ENCODE measurements around the gene TCTN1. TPM values are rescaled to one million over a fixed set of nuclear protein-coding genes. Genes with fewer than 3 reads are reported as not detected.

The TCTN1 gene
- total and polyA plus RNA-seq, 2 of the 8 experiments (the other 6 are each of a cell fraction or from before 2014, with no cell fraction given), result 14.7 to 16.4 TPM

DNA sequence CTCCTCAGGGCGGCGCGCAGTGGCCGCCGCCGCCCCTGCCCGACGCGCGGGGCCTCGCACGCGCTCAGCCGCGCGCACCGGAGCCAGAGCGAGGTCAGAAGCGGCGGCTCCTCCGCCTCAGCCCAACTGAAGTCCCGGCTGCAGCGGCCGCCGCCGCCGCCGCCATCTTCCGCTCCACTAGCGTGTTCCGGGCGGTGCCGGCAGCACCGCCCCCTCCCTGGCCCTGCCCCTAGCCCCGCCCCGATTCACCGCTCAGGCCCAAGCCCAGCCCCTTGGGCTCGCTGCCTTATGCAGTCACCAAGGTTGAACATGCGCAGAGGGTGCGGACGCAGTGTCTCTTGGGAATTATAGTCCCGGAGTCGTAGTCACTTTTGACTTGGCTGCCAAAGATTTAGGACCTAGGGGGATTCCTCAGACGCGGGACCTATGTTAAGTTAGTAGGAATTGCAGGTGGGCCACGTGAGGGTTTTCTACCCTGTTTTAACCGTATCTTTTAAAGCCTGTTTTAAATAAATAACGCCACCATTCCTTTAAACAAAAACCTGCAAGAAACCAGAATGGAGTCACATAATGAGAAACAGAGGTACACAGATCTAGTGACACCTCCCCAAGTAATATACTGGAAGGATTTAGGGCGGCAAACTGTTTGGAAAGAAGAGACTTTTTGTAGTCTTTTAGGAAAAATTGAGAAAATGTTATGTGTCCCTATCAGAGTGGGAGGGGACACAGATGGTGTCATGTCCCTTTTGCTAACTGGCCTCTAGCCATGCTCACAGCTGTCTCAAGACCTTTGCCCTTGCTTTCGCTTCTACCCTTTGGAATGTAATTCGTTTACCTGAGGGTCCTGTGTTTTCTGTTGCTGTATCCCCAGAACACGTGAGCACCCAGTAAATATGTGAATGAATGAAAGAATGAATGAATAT, 30.5 kb upstream of the TCTN1 start, which contains the start of gene PPTC7 (continued):
- TF ChIP-seq, protein P1, sequence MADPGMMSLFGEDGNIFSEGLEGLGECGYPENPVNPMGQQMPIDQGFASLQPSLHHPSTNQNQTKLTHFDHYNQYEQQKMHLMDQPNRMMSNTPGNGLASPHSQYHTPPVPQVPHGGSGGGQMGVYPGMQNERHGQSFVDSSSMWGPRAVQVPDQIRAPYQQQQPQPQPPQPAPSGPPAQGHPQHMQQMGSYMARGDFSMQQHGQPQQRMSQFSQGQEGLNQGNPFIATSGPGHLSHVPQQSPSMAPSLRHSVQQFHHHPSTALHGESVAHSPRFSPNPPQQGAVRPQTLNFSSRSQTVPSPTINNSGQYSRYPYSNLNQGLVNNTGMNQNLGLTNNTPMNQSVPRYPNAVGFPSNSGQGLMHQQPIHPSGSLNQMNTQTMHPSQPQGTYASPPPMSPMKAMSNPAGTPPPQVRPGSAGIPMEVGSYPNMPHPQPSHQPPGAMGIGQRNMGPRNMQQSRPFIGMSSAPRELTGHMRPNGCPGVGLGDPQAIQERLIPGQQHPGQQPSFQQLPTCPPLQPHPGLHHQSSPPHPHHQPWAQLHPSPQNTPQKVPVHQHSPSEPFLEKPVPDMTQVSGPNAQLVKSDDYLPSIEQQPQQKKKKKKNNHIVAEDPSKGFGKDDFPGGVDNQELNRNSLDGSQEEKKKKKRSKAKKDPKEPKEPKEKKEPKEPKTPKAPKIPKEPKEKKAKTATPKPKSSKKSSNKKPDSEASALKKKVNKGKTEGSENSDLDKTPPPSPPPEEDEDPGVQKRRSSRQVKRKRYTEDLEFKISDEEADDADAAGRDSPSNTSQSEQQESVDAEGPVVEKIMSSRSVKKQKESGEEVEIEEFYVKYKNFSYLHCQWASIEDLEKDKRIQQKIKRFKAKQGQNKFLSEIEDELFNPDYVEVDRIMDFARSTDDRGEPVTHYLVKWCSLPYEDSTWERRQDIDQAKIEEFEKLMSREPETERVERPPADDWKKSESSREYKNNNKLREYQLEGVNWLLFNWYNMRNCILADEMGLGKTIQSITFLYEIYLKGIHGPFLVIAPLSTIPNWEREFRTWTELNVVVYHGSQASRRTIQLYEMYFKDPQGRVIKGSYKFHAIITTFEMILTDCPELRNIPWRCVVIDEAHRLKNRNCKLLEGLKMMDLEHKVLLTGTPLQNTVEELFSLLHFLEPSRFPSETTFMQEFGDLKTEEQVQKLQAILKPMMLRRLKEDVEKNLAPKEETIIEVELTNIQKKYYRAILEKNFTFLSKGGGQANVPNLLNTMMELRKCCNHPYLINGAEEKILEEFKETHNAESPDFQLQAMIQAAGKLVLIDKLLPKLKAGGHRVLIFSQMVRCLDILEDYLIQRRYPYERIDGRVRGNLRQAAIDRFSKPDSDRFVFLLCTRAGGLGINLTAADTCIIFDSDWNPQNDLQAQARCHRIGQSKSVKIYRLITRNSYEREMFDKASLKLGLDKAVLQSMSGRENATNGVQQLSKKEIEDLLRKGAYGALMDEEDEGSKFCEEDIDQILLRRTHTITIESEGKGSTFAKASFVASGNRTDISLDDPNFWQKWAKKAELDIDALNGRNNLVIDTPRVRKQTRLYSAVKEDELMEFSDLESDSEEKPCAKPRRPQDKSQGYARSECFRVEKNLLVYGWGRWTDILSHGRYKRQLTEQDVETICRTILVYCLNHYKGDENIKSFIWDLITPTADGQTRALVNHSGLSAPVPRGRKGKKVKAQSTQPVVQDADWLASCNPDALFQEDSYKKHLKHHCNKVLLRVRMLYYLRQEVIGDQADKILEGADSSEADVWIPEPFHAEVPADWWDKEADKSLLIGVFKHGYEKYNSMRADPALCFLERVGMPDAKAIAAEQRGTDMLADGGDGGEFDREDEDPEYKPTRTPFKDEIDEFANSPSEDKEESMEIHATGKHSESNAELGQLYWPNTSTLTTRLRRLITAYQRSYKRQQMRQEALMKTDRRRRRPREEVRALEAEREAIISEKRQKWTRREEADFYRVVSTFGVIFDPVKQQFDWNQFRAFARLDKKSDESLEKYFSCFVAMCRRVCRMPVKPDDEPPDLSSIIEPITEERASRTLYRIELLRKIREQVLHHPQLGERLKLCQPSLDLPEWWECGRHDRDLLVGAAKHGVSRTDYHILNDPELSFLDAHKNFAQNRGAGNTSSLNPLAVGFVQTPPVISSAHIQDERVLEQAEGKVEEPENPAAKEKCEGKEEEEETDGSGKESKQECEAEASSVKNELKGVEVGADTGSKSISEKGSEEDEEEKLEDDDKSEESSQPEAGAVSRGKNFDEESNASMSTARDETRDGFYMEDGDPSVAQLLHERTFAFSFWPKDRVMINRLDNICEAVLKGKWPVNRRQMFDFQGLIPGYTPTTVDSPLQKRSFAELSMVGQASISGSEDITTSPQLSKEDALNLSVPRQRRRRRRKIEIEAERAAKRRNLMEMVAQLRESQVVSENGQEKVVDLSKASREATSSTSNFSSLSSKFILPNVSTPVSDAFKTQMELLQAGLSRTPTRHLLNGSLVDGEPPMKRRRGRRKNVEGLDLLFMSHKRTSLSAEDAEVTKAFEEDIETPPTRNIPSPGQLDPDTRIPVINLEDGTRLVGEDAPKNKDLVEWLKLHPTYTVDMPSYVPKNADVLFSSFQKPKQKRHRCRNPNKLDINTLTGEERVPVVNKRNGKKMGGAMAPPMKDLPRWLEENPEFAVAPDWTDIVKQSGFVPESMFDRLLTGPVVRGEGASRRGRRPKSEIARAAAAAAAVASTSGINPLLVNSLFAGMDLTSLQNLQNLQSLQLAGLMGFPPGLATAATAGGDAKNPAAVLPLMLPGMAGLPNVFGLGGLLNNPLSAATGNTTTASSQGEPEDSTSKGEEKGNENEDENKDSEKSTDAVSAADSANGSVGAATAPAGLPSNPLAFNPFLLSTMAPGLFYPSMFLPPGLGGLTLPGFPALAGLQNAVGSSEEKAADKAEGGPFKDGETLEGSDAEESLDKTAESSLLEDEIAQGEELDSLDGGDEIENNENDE (IDR thresholded peaks at IDR 0.05; ENCODE audit: insufficient replicate concordance, low read length), result no peak
- TF ChIP-seq POLR2A (IDR thresholded peaks at IDR 0.05; ENCODE audit: control extremely low read depth in 1 of 2, low read depth in 2 of 2, low read length in 2 of 2) (peak; percentile 71 to 79), POLR2AphosphoS5 (IDR thresholded peaks at IDR 0.05; ENCODE audit: low read depth, low read length) (peak; percentile 44; the same call in 1 of the 2 replicates), SIX5 (IDR thresholded peaks at IDR 0.05; ENCODE audit: low read depth, low read length) (peak; percentile 48), NRF1 (IDR thresholded peaks at IDR 0.05; ENCODE audit: low read depth, low read length) (peak; percentile 92), YY1 (IDR thresholded peaks at IDR 0.05; ENCODE audit: low read depth, low read length) (peak; percentile 91), RBBP5 (IDR thresholded peaks at IDR 0.05; ENCODE audit: borderline replicate concordance, low read depth, low read length) (no peak; the same call in 1 of the 2 replicates), SP1 (IDR thresholded peaks at IDR 0.05; ENCODE audit: low read depth, low read length) (peak; percentile 26; the same call in 1 of the 2 replicates), CTBP2 (IDR thresholded peaks at IDR 0.05; ENCODE audit: borderline replicate concordance, insufficient read depth, insufficient read length, low read length) (no peak), TBP (IDR thresholded peaks at IDR 0.05; ENCODE audit: low read depth, low read length) (peak; percentile 66)

Data from H1 (cell line).